ENCODE results near the gene CEMIP. TPM values are rescaled to one million over a fixed set of nuclear protein-coding genes. Genes with fewer than 3 reads are reported as not detected.

Gene CEMIP
- total and polyA plus RNA-seq, 2 of the 13 experiments (the other 11 are each of a cell fraction or from before 2014, with no cell fraction given), result 4.3 to 28.5 TPM

DNA sequence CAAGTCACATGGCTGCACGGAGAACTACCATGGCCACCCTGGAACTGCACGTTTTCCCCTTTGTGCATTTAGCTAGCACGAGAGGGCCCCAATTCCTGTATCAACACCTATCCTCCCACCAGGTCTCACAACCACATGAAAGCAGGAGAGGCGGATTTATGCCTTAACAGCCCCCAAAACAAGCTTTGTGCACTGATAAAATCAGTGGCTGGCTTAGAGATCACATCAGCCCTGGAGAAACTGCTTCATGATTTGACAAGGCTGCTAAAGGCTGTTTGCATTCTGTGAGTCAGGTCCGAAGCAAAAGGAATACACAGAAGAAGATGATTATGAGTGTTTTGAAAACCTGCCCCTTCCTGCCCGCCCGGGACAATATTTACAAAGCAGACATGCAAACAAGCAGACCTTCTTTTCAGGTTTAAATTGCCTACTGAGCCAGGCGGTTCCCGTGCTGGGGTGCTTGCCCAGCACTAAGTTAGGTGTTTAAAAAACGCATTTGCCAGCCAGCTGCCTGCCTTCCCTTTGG lies 25.9 kb downstream of the CEMIP start (continued):
- TF ChIP-seq, protein P1, sequence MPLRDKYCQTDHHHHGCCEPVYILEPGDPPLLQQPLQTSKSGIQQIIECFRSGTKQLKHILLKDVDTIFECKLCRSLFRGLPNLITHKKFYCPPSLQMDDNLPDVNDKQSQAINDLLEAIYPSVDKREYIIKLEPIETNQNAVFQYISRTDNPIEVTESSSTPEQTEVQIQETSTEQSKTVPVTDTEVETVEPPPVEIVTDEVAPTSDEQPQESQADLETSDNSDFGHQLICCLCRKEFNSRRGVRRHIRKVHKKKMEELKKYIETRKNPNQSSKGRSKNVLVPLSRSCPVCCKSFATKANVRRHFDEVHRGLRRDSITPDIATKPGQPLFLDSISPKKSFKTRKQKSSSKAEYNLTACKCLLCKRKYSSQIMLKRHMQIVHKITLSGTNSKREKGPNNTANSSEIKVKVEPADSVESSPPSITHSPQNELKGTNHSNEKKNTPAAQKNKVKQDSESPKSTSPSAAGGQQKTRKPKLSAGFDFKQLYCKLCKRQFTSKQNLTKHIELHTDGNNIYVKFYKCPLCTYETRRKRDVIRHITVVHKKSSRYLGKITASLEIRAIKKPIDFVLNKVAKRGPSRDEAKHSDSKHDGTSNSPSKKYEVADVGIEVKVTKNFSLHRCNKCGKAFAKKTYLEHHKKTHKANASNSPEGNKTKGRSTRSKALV (CRISPR knock-in tag; IDR thresholded peaks at IDR 0.05), result peak; percentile 45; the same call in 1 of the 2 replicates
- TF ChIP-seq, protein P2, sequence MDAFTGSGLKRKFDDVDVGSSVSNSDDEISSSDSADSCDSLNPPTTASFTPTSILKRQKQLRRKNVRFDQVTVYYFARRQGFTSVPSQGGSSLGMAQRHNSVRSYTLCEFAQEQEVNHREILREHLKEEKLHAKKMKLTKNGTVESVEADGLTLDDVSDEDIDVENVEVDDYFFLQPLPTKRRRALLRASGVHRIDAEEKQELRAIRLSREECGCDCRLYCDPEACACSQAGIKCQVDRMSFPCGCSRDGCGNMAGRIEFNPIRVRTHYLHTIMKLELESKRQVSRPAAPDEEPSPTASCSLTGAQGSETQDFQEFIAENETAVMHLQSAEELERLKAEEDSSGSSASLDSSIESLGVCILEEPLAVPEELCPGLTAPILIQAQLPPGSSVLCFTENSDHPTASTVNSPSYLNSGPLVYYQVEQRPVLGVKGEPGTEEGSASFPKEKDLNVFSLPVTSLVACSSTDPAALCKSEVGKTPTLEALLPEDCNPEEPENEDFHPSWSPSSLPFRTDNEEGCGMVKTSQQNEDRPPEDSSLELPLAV (CRISPR knock-in tag; conservative IDR thresholded peaks at IDR 0.05; ENCODE audit: low read depth), result no peak
- TF ChIP-seq MLLT10 (CRISPR knock-in tag; IDR thresholded peaks at IDR 0.05) (no peak), HOXA7 (CRISPR knock-in tag; IDR thresholded peaks at IDR 0.05) (no peak), ZNF33A (CRISPR knock-in tag; IDR thresholded peaks at IDR 0.05; ENCODE audit: borderline replicate concordance) (no peak), ZFP36 (IDR thresholded peaks at IDR 0.05; ENCODE audit: borderline replicate concordance, low read depth, low read length, partially characterized antibody) (no peak), ZNF777 (CRISPR knock-in tag; IDR thresholded peaks at IDR 0.05) (no peak), ZNF660 (CRISPR knock-in tag; IDR thresholded peaks at IDR 0.05; ENCODE audit: borderline replicate concordance, low read depth) (no peak), ZNF501 (CRISPR knock-in tag; IDR thresholded peaks at IDR 0.05) (peak; percentile 52; the same call in 1 of the 2 replicates), RARG (CRISPR knock-in tag; IDR thresholded peaks at IDR 0.05; ENCODE audit: low read depth) (no peak), NFKBIZ (CRISPR knock-in tag; IDR thresholded peaks at IDR 0.05) (0 out of 2 replicates have a peak, but pooled peaks have one; percentile 52), SP2 (CRISPR knock-in tag; IDR thresholded peaks at IDR 0.05) (no peak), NFRKB (IDR thresholded peaks at IDR 0.05) (no peak), FOSL1 (CRISPR knock-in tag; IDR thresholded peaks at IDR 0.05; ENCODE audit: borderline replicate concordance) (peak; percentile 80; the same call in 1 of the 2 replicates), SUZ12 (IDR thresholded peaks at IDR 0.05; ENCODE audit: low read depth, low read length) (no peak), ZNF75D (CRISPR knock-in tag; IDR thresholded peaks at IDR 0.05; ENCODE audit: borderline replicate concordance) (no peak), ZNF615 (CRISPR knock-in tag; IDR thresholded peaks at IDR 0.05; ENCODE audit: borderline replicate concordance) (peak; percentile 31; the same call in 1 of the 2 replicates), IRX3 (CRISPR knock-in tag; IDR thresholded peaks at IDR 0.05; ENCODE audit: borderline replicate concordance, low read depth) (no peak)
- TF ChIP-seq, protein P3, sequence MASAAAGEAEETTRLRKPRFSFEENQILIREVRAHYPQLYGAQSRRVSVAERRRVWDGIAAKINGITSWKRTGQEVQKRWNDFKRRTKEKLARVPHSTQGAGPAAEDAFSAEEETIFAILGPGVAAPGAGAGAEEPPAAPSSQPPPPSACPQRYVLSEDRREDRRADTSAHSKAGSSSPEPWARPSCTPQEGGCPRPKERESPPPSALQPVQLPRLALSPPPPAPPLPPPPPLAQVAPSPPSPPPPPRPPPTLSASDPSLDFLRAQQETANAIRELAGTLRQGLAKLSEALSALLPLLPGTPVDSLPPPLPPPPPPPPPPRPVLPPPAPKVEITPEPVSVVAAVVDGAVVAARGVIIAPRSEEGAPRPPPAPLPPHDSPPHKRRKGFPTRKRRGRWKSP (CRISPR knock-in tag; IDR thresholded peaks at IDR 0.05), result peak; percentile 47; the same call in 1 of the 2 replicates
- TF ChIP-seq, protein P4, sequence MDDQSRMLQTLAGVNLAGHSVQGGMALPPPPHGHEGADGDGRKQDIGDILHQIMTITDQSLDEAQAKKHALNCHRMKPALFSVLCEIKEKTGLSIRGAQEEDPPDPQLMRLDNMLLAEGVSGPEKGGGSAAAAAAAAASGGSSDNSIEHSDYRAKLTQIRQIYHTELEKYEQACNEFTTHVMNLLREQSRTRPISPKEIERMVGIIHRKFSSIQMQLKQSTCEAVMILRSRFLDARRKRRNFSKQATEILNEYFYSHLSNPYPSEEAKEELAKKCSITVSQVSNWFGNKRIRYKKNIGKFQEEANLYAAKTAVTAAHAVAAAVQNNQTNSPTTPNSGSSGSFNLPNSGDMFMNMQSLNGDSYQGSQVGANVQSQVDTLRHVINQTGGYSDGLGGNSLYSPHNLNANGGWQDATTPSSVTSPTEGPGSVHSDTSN (CRISPR knock-in tag; IDR thresholded peaks at IDR 0.05; ENCODE audit: borderline replicate concordance), result no peak
- TF ChIP-seq, protein P5, sequence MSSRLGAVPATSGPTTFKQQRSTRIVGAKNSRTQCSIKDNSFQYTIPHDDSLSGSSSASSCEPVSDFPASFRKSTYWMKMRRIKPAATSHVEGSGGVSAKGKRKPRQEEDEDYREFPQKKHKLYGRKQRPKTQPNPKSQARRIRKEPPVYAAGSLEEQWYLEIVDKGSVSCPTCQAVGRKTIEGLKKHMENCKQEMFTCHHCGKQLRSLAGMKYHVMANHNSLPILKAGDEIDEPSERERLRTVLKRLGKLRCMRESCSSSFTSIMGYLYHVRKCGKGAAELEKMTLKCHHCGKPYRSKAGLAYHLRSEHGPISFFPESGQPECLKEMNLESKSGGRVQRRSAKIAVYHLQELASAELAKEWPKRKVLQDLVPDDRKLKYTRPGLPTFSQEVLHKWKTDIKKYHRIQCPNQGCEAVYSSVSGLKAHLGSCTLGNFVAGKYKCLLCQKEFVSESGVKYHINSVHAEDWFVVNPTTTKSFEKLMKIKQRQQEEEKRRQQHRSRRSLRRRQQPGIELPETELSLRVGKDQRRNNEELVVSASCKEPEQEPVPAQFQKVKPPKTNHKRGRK (CRISPR knock-in tag; IDR thresholded peaks at IDR 0.05), result no peak
- TF ChIP-seq, protein P6, sequence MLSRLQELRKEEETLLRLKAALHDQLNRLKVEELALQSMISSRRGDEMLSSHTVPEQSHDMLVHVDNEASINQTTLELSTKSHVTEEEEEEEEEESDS (CRISPR knock-in tag; IDR thresholded peaks at IDR 0.05; ENCODE audit: borderline replicate concordance), result no peak; the same call in 1 of the 2 replicates
